GM19099 (cell line): ENCODE measurements around the gene KIAA1328.

Source experiments
- POLR2A ChIP-seq: IDR thresholded peaks from 3 replicates; pipeline ENCODE4 v1.6.1; 2011; ENCODE audit warnings: low read depth; ENCODE audit not compliant: insufficient read length; ENCODE audit errors: extremely low read depth

The KIAA1328 gene

DNA sequence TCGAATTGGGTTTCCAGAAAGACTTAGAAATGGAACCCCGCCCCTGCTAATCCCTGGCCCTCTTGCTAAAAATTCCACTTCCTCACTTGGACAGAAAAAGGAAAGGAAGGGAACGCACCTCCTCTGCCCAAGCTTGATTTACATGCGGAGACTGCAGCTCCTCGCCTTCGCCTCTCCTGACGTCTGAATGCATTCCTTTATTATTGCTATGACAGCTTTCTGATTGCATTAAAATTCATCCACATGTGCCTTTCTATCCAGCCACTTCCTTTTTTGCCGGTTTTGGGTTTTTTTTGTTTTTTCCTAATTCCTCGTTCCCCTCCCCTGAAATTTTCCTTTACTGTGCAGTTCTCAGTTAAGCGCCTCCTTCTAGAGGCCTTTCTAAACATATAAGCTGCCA lies 448.9 kb downstream of the KIAA1328 start:
- no peak for TF ChIP-seq POLR2A
